IMR-90 (cell line): ENCODE data around the gene ARHGAP15. TPM values are rescaled to one million over a fixed set of nuclear protein-coding genes. Genes with fewer than 3 reads are reported as not detected.

ENCODE experiments used
- ATAC-seq: fragments of 200-7000 bp; cut with Tn5 transposase; 2 replicates; pipeline ENCODE4 v1.9.1; 2020; ENCODE audit warnings: low read depth, mild to moderate bottlenecking, moderate library complexity
- BruUV-seq: library from RNA; stranded (reverse); fragments of 400-500 nt; replicated peaks from 2 replicates; lab custom pipeline; 2021; lab: Mats Ljungman, UMichigan
- CTCF ChIA-PET: fragments of 300-600 bp; formaldehyde crosslinking; extraction: SDS; loops from one replicate; lab custom pipeline; 2021; ENCODE audit warnings: antibody characterized with exemption; lab: Yijun Ruan, JAX
- POLR2A ChIA-PET: fragments of 300-600 bp; sonication (Branson Sonifier 250); formaldehyde crosslinking; loops from one replicate; lab custom pipeline; 2022; ENCODE audit warnings: antibody characterized with exemption; ENCODE audit not compliant: unreplicated experiment; lab: Charles Lee
- DNase-seq: peaks from one replicate; pipeline ENCODE4 v3.0.0; 2013
- H2AFZ ChIP-seq: replicated peaks from 2 replicates; pipeline ENCODE3; 2013; ENCODE audit warnings: low read length, mild to moderate bottlenecking; ENCODE audit not compliant: poor library complexity
- H2AK5ac ChIP-seq: 2 replicates; pipeline ENCODE4 v1.6.1; 2013; ENCODE audit warnings: low read depth, low read length, inconsistent platforms
- H2AK9ac ChIP-seq: replicated peaks from 2 replicates; pipeline ENCODE3; 2013; ENCODE audit warnings: mild to moderate bottlenecking, low read depth, low read length, moderate library complexity; ENCODE audit not compliant: poor library complexity
- H2BK120ac ChIP-seq: 2 replicates; pipeline ENCODE4 v1.6.1; 2013; ENCODE audit warnings: low read depth, low read length, inconsistent platforms
- H2BK15ac ChIP-seq: 3 replicates; pipeline ENCODE4 v1.6.1; 2013; ENCODE audit warnings: low read depth, low read length, inconsistent platforms
- H2BK20ac ChIP-seq: 2 replicates; pipeline ENCODE4 v1.6.1; 2013; ENCODE audit warnings: low read depth, mild to moderate bottlenecking, inconsistent platforms, low read length, moderate library complexity
- H2BK5ac ChIP-seq: 2 replicates; pipeline ENCODE4 v1.6.1; 2013; ENCODE audit warnings: mild to moderate bottlenecking, low read depth, low read length, inconsistent platforms; ENCODE audit not compliant: poor library complexity, severe bottlenecking
- H3K14ac ChIP-seq: replicated peaks from 2 replicates; pipeline ENCODE4 v1.6.1; 2013; ENCODE audit warnings: low read depth, low read length, inconsistent platforms
- H3K18ac ChIP-seq: 2 replicates; pipeline ENCODE4 v1.6.1; 2013; ENCODE audit warnings: low read depth, low read length, control low read depth
- H3K23ac ChIP-seq: 2 replicates; pipeline ENCODE4 v1.6.1; 2013; ENCODE audit warnings: low read depth, low read length, inconsistent platforms
- H3K27ac ChIP-seq: 2 replicates; pipeline ENCODE4 v1.5.1; 2013; ENCODE audit warnings: mild to moderate bottlenecking, control low read depth, low read length; ENCODE audit not compliant: insufficient read depth
- H3K27me3 ChIP-seq: 2 replicates; pipeline ENCODE4 v1.6.1; 2013; ENCODE audit warnings: low read length; ENCODE audit not compliant: control insufficient read depth, insufficient read depth
- H3K36me3 ChIP-seq: 2 replicates; pipeline ENCODE4 v1.6.1; 2013; ENCODE audit warnings: low read length, mixed read lengths; ENCODE audit not compliant: control insufficient read depth, insufficient read depth
- H3K4ac ChIP-seq: 2 replicates; pipeline ENCODE4 v1.6.1; 2013; ENCODE audit warnings: low read depth, low read length, inconsistent platforms
- H3K4me1 ChIP-seq: 2 replicates; pipeline ENCODE4 v1.6.1; 2013; ENCODE audit warnings: low read length, mixed read lengths; ENCODE audit not compliant: control insufficient read depth, insufficient read depth
- H3K4me2 ChIP-seq: 2 replicates; pipeline ENCODE4 v1.6.1; 2013; ENCODE audit warnings: low read depth, mild to moderate bottlenecking, control low read depth, low read length, moderate library complexity
- H3K4me3 ChIP-seq: 2 replicates; pipeline ENCODE4 v1.5.1; 2013; ENCODE audit warnings: low read depth, mild to moderate bottlenecking, control low read depth, low read length, moderate library complexity; ENCODE audit not compliant: insufficient read depth
- H3K56ac ChIP-seq: 2 replicates; pipeline ENCODE4 v1.6.1; 2013; ENCODE audit warnings: low read length, inconsistent platforms; ENCODE audit not compliant: insufficient read depth; ENCODE audit errors: extremely low read depth
- H3K79me1 ChIP-seq, 2 experiments: 2 replicates each; pipeline ENCODE4 v1.6.1; 2013; ENCODE audit warnings: low read length in 2 of 2, inconsistent platforms in 1 of 2, low read depth in 1 of 2
- H3K9ac ChIP-seq: 2 replicates; pipeline ENCODE4 v1.6.1; 2013; ENCODE audit warnings: low read depth, low read length, control low read depth
- H3K9me1 ChIP-seq: 2 replicates; pipeline ENCODE4 v1.6.1; 2013; ENCODE audit warnings: low read length, inconsistent platforms; ENCODE audit not compliant: insufficient read depth
- H3K9me3 ChIP-seq: 2 replicates; pipeline ENCODE4 v1.6.1; 2013; ENCODE audit warnings: low read length; ENCODE audit not compliant: control insufficient read depth, insufficient read depth
- H4K20me1 ChIP-seq: 2 replicates; pipeline ENCODE4 v1.6.1; 2013; ENCODE audit warnings: low read length, inconsistent platforms; ENCODE audit not compliant: insufficient read depth
- H4K5ac ChIP-seq: 2 replicates; pipeline ENCODE4 v1.6.1; 2013; ENCODE audit warnings: mild to moderate bottlenecking, low read depth, low read length, control low read depth
- H4K8ac ChIP-seq, 2 experiments: 2 replicates each; pipeline ENCODE4 v1.6.1; 2013; ENCODE audit warnings: low read depth in 2 of 2, low read length in 2 of 2, control low read depth in 1 of 2, inconsistent platforms in 1 of 2
- H4K91ac ChIP-seq: 2 replicates; pipeline ENCODE4 v1.6.1; 2013; ENCODE audit warnings: low read depth, low read length, inconsistent platforms; ENCODE audit not compliant: insufficient read depth
- BHLHE40 ChIP-seq: fragments of 150-350 bp; IDR thresholded peaks from 2 replicates; pipeline ENCODE4 v1.6.1; 2016; ENCODE audit warnings: mild to moderate bottlenecking, low read depth, low read length
- CEBPB ChIP-seq: IDR thresholded peaks from 2 replicates; pipeline ENCODE4 v1.6.1; 2012; ENCODE audit warnings: low read depth, low read length, improper control_type of control experiment
- CHD1 ChIP-seq: IDR thresholded peaks from 2 replicates; pipeline ENCODE4 v1.6.1; 2012; ENCODE audit warnings: low read depth, low read length, improper control_type of control experiment
- FOS ChIP-seq: fragments of 150-350 bp; IDR thresholded peaks from 2 replicates; pipeline ENCODE4 v1.6.1; 2016; ENCODE audit warnings: low read depth, low read length
- MAFK ChIP-seq: IDR thresholded peaks from 2 replicates; pipeline ENCODE4 v1.6.1; 2012; ENCODE audit warnings: low read depth, low read length, improper control_type of control experiment
- MAZ ChIP-seq: IDR thresholded peaks from 2 replicates; pipeline ENCODE4 v1.6.1; 2012; ENCODE audit warnings: low read depth, mild to moderate bottlenecking, low read length, improper control_type of control experiment, moderate library complexity, borderline replicate concordance
- MXI1 ChIP-seq: IDR thresholded peaks from 2 replicates; pipeline ENCODE4 v1.6.1; 2012; ENCODE audit warnings: low read depth, mild to moderate bottlenecking, low read length, moderate library complexity, borderline replicate concordance
- NFE2L2 ChIP-seq: fragments of 150-350 bp; IDR thresholded peaks from 2 replicates; pipeline ENCODE4 v1.6.1; 2016; ENCODE audit warnings: low read depth, mild to moderate bottlenecking, low read length
- POLR2A ChIP-seq: IDR thresholded peaks from 2 replicates; pipeline ENCODE4 v1.6.1; 2012; ENCODE audit warnings: mild to moderate bottlenecking, low read depth, low read length
- RAD21 ChIP-seq: IDR thresholded peaks from 2 replicates; pipeline ENCODE4 v1.6.1; 2012; ENCODE audit warnings: low read length, improper control_type of control experiment
- RCOR1 ChIP-seq: IDR thresholded peaks from 2 replicates; pipeline ENCODE4 v1.6.1; 2012; ENCODE audit warnings: mild to moderate bottlenecking, low read length, improper control_type of control experiment; ENCODE audit not compliant: insufficient replicate concordance
- RFX5 ChIP-seq: IDR thresholded peaks from 2 replicates; pipeline ENCODE4 v1.8.0; 2012; ENCODE audit warnings: low read depth, mild to moderate bottlenecking, low read length, moderate library complexity
- SMC3 ChIP-seq: fragments of 150-350 bp; IDR thresholded peaks from 2 replicates; pipeline ENCODE4 v1.6.1; 2016; ENCODE audit warnings: low read depth, mild to moderate bottlenecking, antibody characterized with exemption, low read length, moderate library complexity
- WGBS, 2 experiments: methylation state at CpG; one replicate each; pipeline versions ENCODE4 v1.1.5 to v1.1.7; 2013; ENCODE audit warnings: missing lambda C conversion rate in 2 of 2; ENCODE audit not compliant: insufficient read length in 1 of 2; ENCODE audit errors: extremely low coverage in 2 of 2; 5-methylcytosine and 5-hydroxymethylcytosine counted together
- dilution Hi-C: fragments of 300-500 bp; cut with HindIII; formaldehyde crosslinking; loops from one replicate; pipeline ENCODE4 v1.14.3; 2018; ENCODE audit warnings: low sequenced_read_pairs; ENCODE audit not compliant: unreplicated experiment
- in situ Hi-C: fragments of 300-500 bp; cut with MboI; formaldehyde crosslinking; loops from 3 replicates; pipeline ENCODE4 v1.14.3; 2019; ENCODE audit warnings: low sequenced_read_pairs, inconsistent platforms, mixed read lengths
- intact Hi-C: fragments of 100-400 bp; cut with micrococcal nuclease; formaldehyde crosslinking; loops from 2 replicates; pipeline ENCODE4 v1.10.0; 2022
- polyA plus RNA-seq, 3 experiments: library from polyadenylated mRNA; depleted of rRNA; stranded (reverse); fragments of >200 nt; gene quantifications; 2 replicates each; pipeline ENCODE4 v1.2.3, GENCODE V29; 2012; ENCODE audit warnings: low replicate concordance in 1 of 3
- total RNA-seq: library from RNA; depleted of rRNA; stranded (reverse); fragments of >200 nt; gene quantifications from 2 replicates; pipeline ENCODE4 v1.2.3, GENCODE V29; 2012
- TF ChIP-seq, protein P1 (sequence below): fragments of 150-350 bp; IDR thresholded peaks from 2 replicates; pipeline ENCODE4 v1.6.1; 2017; ENCODE audit warnings: mild to moderate bottlenecking, antibody characterized with exemption, low read length, low read depth
- TF ChIP-seq, protein P2 (sequence below): conservative IDR thresholded peaks from 2 replicates; pipeline ENCODE4 v1.5.1; 2012; ENCODE audit warnings: mild to moderate bottlenecking, low read depth, low read length, improper control_type of control experiment
- TF ChIP-seq, protein P3 (sequence below): fragments of 150-350 bp; IDR thresholded peaks from 2 replicates; pipeline ENCODE4 v1.6.1; 2016; ENCODE audit warnings: low read depth, mild to moderate bottlenecking, low read length, moderate library complexity, borderline replicate concordance

The ARHGAP15 gene
- total and polyA plus RNA-seq, 2 of the 4 experiments (the other 2 are of a cell fraction) = not detected

DNA sequence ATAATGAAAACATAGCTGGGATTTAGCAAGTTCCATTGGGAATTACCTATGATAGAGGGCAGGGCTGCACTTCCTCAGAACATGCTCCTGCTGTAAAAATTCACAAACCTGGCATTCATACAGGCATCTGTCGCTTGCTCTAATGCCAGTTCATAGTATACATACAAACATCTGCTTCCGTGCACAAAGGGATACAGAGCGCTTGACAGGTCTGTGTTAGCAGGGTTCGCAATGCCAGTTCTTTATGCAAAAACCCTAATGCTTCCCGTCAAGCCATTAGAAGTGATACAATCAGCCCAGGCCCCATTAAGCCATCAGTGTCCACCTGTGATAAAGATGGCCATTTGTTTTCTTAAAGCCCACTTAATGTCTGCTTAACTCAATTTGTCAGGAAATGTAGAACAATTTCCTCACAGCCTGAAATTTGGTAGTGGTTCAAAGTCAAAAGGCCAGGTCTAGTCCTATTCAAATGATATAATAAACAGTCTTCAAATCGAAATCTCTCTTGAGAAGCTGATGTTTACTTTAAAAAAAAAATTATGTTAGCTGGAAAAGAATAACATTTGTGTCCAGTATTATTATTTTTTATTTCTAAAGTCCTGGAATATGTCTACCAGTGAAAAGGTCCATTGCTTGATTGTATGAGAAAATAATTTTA lies 556.3 kb downstream of the ARHGAP15 start:
- H2BK120ac ChIP-seq = no peak overlapping the region
- no peaks in the 10 kb centered on the region for H3K27me3 ChIP-seq
- intact Hi-C loops = no loop called here
- H3K18ac ChIP-seq = no peak overlapping the region
- H3K36me3 ChIP-seq = no peaks in the 10 kb centered on the region
- no peaks in the 10 kb centered on the region for H3K9me3 ChIP-seq
- H2BK15ac ChIP-seq = no peak overlapping the region
- no peak overlapping the region for H3K27ac ChIP-seq
- dilution Hi-C loops = no loop called here
- ATAC-seq = no peak
- ChIA-PET POLR2A (no interaction called here), CTCF (interaction anchor here (0.7 kb wide), 1 partner anchor 10 kb away, joined by 6 read pairs; no protein-coding TSS in a partner anchor)
- no peak overlapping the region for H2AFZ ChIP-seq
- H4K20me1 ChIP-seq = no peaks in the 10 kb centered on the region
- in situ Hi-C loops = no loop called here
- no peak overlapping the region for H3K4me3 ChIP-seq
- H3K9ac ChIP-seq = no peak overlapping the region
- no peak overlapping the region for H4K5ac ChIP-seq
- no peak overlapping the region for H3K56ac ChIP-seq
- no peak overlapping the region for H3K23ac ChIP-seq
- no peak overlapping the region for H4K8ac ChIP-seq
- TF ChIP-seq CEBPB (no peak), SMC3 (no peak), RAD21 (no peak), RCOR1 (no peak), RFX5 (no peak), FOS (no peak), POLR2A (no peak), MAZ (no peak), CHD1 (no peak), MAFK (no peak), NFE2L2 (no peak), BHLHE40 (no peak), MXI1 (no peak)
- TF ChIP-seq, protein P1, sequence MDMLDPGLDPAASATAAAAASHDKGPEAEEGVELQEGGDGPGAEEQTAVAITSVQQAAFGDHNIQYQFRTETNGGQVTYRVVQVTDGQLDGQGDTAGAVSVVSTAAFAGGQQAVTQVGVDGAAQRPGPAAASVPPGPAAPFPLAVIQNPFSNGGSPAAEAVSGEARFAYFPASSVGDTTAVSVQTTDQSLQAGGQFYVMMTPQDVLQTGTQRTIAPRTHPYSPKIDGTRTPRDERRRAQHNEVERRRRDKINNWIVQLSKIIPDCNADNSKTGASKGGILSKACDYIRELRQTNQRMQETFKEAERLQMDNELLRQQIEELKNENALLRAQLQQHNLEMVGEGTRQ = no peak
- TF ChIP-seq, protein P2, sequence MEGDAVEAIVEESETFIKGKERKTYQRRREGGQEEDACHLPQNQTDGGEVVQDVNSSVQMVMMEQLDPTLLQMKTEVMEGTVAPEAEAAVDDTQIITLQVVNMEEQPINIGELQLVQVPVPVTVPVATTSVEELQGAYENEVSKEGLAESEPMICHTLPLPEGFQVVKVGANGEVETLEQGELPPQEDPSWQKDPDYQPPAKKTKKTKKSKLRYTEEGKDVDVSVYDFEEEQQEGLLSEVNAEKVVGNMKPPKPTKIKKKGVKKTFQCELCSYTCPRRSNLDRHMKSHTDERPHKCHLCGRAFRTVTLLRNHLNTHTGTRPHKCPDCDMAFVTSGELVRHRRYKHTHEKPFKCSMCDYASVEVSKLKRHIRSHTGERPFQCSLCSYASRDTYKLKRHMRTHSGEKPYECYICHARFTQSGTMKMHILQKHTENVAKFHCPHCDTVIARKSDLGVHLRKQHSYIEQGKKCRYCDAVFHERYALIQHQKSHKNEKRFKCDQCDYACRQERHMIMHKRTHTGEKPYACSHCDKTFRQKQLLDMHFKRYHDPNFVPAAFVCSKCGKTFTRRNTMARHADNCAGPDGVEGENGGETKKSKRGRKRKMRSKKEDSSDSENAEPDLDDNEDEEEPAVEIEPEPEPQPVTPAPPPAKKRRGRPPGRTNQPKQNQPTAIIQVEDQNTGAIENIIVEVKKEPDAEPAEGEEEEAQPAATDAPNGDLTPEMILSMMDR = no peak
- TF ChIP-seq, protein P3, sequence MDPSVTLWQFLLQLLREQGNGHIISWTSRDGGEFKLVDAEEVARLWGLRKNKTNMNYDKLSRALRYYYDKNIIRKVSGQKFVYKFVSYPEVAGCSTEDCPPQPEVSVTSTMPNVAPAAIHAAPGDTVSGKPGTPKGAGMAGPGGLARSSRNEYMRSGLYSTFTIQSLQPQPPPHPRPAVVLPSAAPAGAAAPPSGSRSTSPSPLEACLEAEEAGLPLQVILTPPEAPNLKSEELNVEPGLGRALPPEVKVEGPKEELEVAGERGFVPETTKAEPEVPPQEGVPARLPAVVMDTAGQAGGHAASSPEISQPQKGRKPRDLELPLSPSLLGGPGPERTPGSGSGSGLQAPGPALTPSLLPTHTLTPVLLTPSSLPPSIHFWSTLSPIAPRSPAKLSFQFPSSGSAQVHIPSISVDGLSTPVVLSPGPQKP = no peak
- H3K4ac ChIP-seq = no peak overlapping the region
- H2BK20ac ChIP-seq = no peak overlapping the region
- H2AK5ac ChIP-seq = no peak overlapping the region
- no peaks in the 10 kb centered on the region for H3K79me1 ChIP-seq
- no peak overlapping the region for H4K91ac ChIP-seq
- H3K9me1 ChIP-seq = no peaks in the 10 kb centered on the region
- BruUV-seq = no TSS peak
- H2AK9ac ChIP-seq = no peak overlapping the region
- DNase-seq = no peak
- no peak overlapping the region for H3K4me2 ChIP-seq
- 56% methylated on average over 4 of the region's 6 CpGs; no CpG with 5 or more reads in 1 of the 2 experiments for WGBS, 2 experiments
- no peak overlapping the region for H2BK5ac ChIP-seq
- no peak overlapping the region for H3K14ac ChIP-seq
- no peaks in the 10 kb centered on the region for H3K4me1 ChIP-seq
